BJ (cell line): ENCODE data around the gene HNRNPH1. TPM values are rescaled to one million over a fixed set of nuclear protein-coding genes. Genes with fewer than 3 reads are reported as not detected.
"Not testable (repeated sequence)": the region's sequence is repeated elsewhere in the genome, so short reads cannot be mapped to it uniquely, and the experiment has no call there.

Source experiments
- CTCF ChIA-PET: fragments of 350-600 bp; formaldehyde crosslinking; extraction: SDS; loops from one replicate; lab custom pipeline; 2021; ENCODE audit warnings: antibody characterized with exemption, inconsistent platforms; lab: Yijun Ruan, JAX
- POLR2A ChIA-PET: fragments of 300-600 bp; sonication (Branson Sonifier 250); formaldehyde crosslinking; extraction: SDS; loops from one replicate; lab custom pipeline; 2021; ENCODE audit warnings: antibody characterized with exemption; lab: Charles Lee
- DNase-seq: peaks from one replicate; pipeline ENCODE4 v3.0.0-alpha.2; 2011; ENCODE audit warnings: low read depth
- H3K27me3 ChIP-seq: 2 replicates; pipeline ENCODE4 v1.6.0; 2011; ENCODE audit warnings: low read length; ENCODE audit not compliant: control insufficient read depth, insufficient read depth
- H3K36me3 ChIP-seq: 2 replicates; pipeline ENCODE4 v1.5.1; 2011; ENCODE audit warnings: low read length; ENCODE audit not compliant: control insufficient read depth, insufficient read depth
- H3K4me3 ChIP-seq: 2 replicates; pipeline ENCODE4 v1.5.1; 2011; ENCODE audit warnings: low read depth, mild to moderate bottlenecking, control low read depth, low read length
- CTCF ChIP-seq: IDR thresholded peaks from 2 replicates; pipeline ENCODE4 v1.5.1; 2011; ENCODE audit warnings: low read depth, mild to moderate bottlenecking, control low read depth, inconsistent platforms, low read length, moderate library complexity; ENCODE audit not compliant: insufficient read depth
- polyA minus RNA-seq: library from RNA; depleted of rRNA, polyadenylated mRNA; stranded (reverse); fragments of >200 nt; gene quantifications from 2 replicates; pipeline ENCODE4 v1.2.3, GENCODE V29; 2011; rRNA and poly(A)+ RNA removed
- polyA plus RNA-seq: library from polyadenylated mRNA; depleted of rRNA; stranded (reverse); fragments of >200 nt; gene quantifications from 2 replicates; pipeline ENCODE4 v1.2.3, GENCODE V29; 2011; rRNA removed

HNRNPH1 gene, protein sequence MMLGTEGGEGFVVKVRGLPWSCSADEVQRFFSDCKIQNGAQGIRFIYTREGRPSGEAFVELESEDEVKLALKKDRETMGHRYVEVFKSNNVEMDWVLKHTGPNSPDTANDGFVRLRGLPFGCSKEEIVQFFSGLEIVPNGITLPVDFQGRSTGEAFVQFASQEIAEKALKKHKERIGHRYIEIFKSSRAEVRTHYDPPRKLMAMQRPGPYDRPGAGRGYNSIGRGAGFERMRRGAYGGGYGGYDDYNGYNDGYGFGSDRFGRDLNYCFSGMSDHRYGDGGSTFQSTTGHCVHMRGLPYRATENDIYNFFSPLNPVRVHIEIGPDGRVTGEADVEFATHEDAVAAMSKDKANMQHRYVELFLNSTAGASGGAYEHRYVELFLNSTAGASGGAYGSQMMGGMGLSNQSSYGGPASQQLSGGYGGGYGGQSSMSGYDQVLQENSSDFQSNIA
- polyA plus RNA-seq = 142 and 247 TPM in 2 replicates
- polyA minus RNA-seq = 293 and 335 TPM in 2 replicates

GRCh38 chr5:179623003-179623905 is at the start of gene HNRNPH1:
HNRNPH1 (minus strand) TSS chr5:179623671; CDS start chr5:179623133, 538 bp downstream.
- POLR2A ChIA-PET = interaction anchor here (0.6 to 1.2 kb wide), 9 partner anchors 8 to 197 kb away, joined by 3 to 7 read pairs (median 3); partner anchors contain the start of gene SQSTM1
- TF ChIP-seq CTCF = no peak
- Histone ChIP-seq H3K4me3 (peak within 1 kb of the TSS; percentile 94), H3K36me3 (peaks cover 9% of the 10 kb centered on the region), H3K27me3 (no peaks in the 10 kb centered on the region)
- CTCF ChIA-PET = interaction anchor here (0.8 to 1.8 kb wide), 8 partner anchors 10 to 79 kb away, joined by 3 to 8 read pairs (median 4); no protein-coding TSS in a partner anchor
- DNase-seq = peak; percentile 96

DNA sequence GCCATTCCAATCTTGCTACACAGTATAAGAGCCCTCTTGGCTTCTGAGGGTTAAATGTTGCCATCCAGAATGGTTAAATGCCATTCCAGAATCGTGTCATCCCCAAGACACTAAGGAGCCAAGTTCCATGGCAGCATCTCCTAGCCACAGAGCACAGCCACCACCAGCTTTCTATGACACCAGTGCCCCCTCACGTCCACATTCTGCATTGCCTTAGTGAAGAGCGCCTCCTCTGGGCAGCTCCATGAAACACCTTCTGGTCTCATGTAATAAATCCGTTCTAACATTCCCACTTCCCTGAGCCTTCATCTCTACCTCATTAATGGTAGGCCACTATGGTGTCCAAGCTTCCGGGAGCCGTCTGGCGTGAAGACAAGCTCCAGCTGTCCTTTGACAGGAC is 44.9 kb upstream of the HNRNPH1 start:
- ChIA-PET CTCF (interaction anchor here (0.6 to 1.9 kb wide), 10 partner anchors 9 to 394 kb away, joined by 3 to 10 read pairs (median 4); partner anchors contain the start of gene CBY3), POLR2A (no interaction called here)

GRCh38 chr5:179661647-179662046 is 38.2 kb upstream of the HNRNPH1 start:
- POLR2A ChIA-PET, H3K27me3 ChIP-seq, H3K4me3 ChIP-seq, DNase-seq, CTCF ChIA-PET, H3K36me3 ChIP-seq: not testable (repeated sequence)

More for the DNA sequence above, 44.9 kb upstream of the HNRNPH1 start:
- Histone ChIP-seq H3K36me3 (peaks cover 2% of the 10 kb centered on the region), H3K27me3 (no peaks in the 10 kb centered on the region), H3K4me3 (no peak overlapping the region)
- DNase-seq = peak; percentile 4
- peak; percentile 87 for TF ChIP-seq CTCF

DNA sequence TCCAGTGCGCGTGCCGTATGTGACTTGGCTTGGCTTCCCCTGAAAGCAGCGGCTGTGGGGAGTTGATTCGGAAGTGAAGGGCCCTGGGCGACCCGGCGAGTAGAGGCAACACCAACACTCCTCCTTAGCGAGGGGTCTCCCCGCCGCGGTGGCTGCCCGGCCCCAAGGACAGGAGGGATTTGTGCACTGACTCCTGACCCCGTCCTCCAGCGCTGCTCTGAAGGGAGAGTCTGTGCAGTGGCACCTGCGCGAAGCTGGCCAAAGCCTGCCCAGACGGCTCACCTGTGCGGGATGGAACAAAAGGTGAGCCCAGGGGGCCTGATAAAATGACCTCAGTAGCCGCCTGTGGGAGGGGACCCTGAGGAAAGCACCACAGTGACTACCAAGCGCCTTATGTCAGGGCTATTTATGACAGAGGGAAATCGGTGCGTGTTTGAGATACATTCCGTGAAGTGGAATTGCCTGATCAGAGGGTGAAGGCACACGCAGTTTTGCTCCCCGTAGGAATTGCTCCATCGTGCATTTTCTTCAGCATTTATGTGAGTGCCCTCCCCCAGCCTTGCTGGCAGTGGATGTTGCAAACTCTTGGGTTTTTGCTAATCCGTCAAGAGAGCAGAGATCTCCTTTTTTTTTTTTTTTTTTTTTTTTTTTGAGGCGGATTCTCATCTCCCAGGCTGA is 34.8 kb upstream of the HNRNPH1 start:
- CTCF ChIA-PET = interaction anchor here (0.6 kb wide), 1 partner anchor 31 kb away, joined by 3 read pairs; no protein-coding TSS in a partner anchor
- peak overlapping the region; percentile 60 for H3K4me3 ChIP-seq
- DNase-seq = peak; percentile 1
- POLR2A ChIA-PET, H3K27me3 ChIP-seq, H3K36me3 ChIP-seq: not testable (repeated sequence)

DNA sequence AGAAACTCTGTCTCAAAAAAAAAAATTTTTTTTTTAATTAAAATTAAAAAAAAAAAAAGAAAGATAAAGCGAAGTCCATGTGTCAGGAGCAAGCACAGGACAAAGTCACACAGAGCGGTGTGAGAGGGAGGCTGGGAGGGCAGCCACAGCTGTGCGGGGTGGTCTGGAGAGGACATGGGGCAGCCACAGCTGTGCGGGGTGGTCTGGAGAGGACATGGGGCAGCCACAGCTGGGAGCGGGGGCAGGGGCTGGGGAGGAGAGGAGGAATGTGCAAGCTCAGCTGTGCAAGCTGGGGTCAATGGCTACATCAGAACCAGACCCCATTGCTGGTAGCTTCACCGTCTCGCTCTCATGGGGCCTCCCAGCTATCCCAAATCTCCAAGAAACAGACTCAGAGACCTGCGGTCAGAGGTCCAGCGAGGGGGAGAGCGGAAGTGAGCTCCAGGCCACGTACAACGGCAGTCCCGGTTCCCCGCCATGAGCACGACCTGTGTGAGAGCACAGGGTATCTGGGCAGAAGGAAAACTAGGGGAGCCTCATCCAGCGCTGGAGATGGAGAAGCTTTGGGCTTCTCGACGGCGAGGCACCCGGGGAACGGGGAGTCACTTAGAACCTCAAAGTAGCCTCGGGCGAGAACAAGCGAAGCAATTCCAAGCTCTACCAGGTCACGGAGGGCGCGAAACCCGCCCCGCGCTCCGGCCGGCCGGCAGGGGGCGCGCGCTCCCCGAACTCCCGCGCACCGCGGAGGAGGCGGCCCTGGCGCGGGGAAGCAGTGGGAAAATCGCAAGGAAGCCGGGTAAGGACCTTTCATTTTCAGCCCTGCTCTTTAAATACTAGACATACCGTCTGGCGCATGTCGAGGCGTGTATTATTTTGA is 34.1 kb upstream of the HNRNPH1 start:
- DNase-seq, H3K36me3 ChIP-seq, H3K27me3 ChIP-seq, POLR2A ChIA-PET, H3K4me3 ChIP-seq: not testable (repeated sequence)
- CTCF ChIA-PET = interaction anchor here (0.6 kb wide), 1 partner anchor 30 kb away, joined by 3 read pairs; no protein-coding TSS in a partner anchor

DNA sequence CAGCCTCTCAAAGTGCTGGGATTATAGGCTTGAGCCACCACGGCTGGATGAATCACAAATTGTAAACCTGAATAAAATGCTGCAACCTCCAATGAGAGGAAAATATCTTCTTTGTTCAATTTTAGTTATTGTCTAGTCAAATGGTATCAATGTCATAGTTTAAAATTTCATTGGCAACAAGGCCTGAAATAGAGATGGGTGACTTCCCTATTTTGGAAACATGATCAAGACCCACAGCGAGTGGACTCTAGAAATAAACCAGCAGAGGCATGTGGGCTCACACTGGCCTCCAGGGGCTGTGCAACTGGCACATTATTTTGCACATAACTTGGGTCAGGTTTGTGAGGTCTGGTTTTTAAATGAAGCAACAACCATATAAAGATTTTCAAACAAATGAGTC is 29.7 kb upstream of the HNRNPH1 start:
- DNase-seq, POLR2A ChIA-PET, CTCF ChIA-PET, H3K27me3 ChIP-seq, H3K4me3 ChIP-seq, H3K36me3 ChIP-seq: not testable (repeated sequence)

- POLR2A ChIA-PET, DNase-seq, CTCF ChIA-PET: not testable (repeated sequence)
Measured at GRCh38 chr5:179650245-179650644, 26.8 kb upstream of the HNRNPH1 start.

DNA sequence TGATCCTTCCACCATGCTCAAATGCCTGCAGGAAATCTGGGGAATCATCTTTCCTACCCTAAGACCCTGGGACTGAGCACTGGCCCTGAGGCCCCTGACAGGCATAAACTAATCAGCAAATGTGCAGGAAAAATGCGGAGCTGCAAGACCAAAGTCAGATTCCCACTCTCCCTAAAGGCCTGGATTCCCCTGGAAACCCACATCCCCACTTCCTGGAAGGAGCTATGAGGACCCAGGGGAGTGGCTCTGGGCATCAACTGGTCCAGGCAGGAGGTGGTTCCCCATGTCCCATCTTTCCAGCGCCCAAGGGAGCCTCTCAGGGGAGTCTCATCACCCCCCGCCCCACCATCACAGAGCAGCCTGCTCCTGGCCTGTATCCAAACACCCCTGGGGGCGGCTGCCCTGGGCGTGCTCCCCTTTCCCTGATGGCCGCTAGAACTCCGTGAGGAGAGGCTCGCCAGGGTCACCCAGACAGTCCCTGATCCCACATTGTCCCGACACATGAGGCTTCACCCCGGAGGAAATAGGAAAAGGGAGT is 25.8 kb upstream of the HNRNPH1 start:
- CTCF ChIA-PET, H3K27me3 ChIP-seq, DNase-seq, H3K4me3 ChIP-seq, H3K36me3 ChIP-seq, POLR2A ChIA-PET: not testable (repeated sequence)

More at GRCh38 chr5:179650245-179650644, 26.8 kb upstream of the HNRNPH1 start:
- not testable (repeated sequence) for H3K27me3 ChIP-seq, H3K4me3 ChIP-seq, H3K36me3 ChIP-seq
